ENCODE data around the gene APBA2.

Gene APBA2

GRCh38 chr15:29151484-29151857 is 265.7 kb downstream of the APBA2 start:
- no peak overlapping the region for H2BK120ac ChIP-seq (ENCODE audit: low read depth, low read length)
- no peak overlapping the region for H2BK12ac ChIP-seq (ENCODE audit: low read length)
- H2BK5ac ChIP-seq (ENCODE audit: low read length), result no peak overlapping the region
- H3K4me3 ChIP-seq (ENCODE audit: low read length in 2 of 2), result no peak overlapping the region
- no peak overlapping the region for H3K4ac ChIP-seq (ENCODE audit: low read length)
- no CpG with 5 or more reads among the region's 14 CpGs for WGBS, 2 donors (ENCODE audit: extremely low coverage in 2 of 2, insufficient read length in 2 of 2, insufficient replicate concordance in 1 of 2)
- no peak for DNase-seq (ENCODE audit: low spot score)
- peaks cover 0 to 3% of the 10 kb centered on the region in 2 donors for H3K9me3 ChIP-seq (replicated peaks in 1 of 2; ENCODE audit: control insufficient read depth in 2 of 2, insufficient read depth in 1 of 2, low read depth in 1 of 2, low read length in 2 of 2)
- no peak overlapping the region for H2AK5ac ChIP-seq (ENCODE audit: low read depth, low read length)
- no peak overlapping the region for H3K4me2 ChIP-seq (ENCODE audit: insufficient read depth, low read length, poor library complexity, severe bottlenecking)
- no peaks in the 10 kb centered on the region for H3K27me3 ChIP-seq (ENCODE audit: control insufficient read depth in 3 of 3, insufficient read depth in 3 of 3, low read depth in 1 of 3, low read length in 3 of 3)
- peak overlapping the region; percentile 94 for H3K23ac ChIP-seq (ENCODE audit: low read depth, low read length, poor library complexity)
- peak overlapping the region; percentile 77 for H3K9ac ChIP-seq (ENCODE audit: low read depth, low read length, poor library complexity)
- no peak overlapping the region for H3K27ac ChIP-seq (replicated peaks; ENCODE audit: low read length)
- H3K18ac ChIP-seq (ENCODE audit: low read length), result peak overlapping the region; percentile 87
- no peaks in the 10 kb centered on the region for H3K36me3 ChIP-seq (replicated peaks in 1 of 2; ENCODE audit: control insufficient read depth in 2 of 2, insufficient read depth in 2 of 2, low read length in 2 of 2)
- H3K14ac ChIP-seq (ENCODE audit: low read length), result no peak overlapping the region
- no peaks in the 10 kb centered on the region for H3K4me1 ChIP-seq (ENCODE audit: control insufficient read depth in 2 of 2, insufficient read depth in 1 of 2, low read depth in 1 of 2, low read length in 2 of 2)
- H3K79me1 ChIP-seq (ENCODE audit: low read depth, low read length), result peaks cover 2% of the 10 kb centered on the region
- H4K8ac ChIP-seq (ENCODE audit: low read depth, low read length), result no peak overlapping the region
- H4K91ac ChIP-seq (ENCODE audit: low read depth, low read length, poor library complexity), result peak overlapping the region; percentile 30
- H2AFZ ChIP-seq (ENCODE audit: low read length), result no peak overlapping the region
- H2BK15ac ChIP-seq (ENCODE audit: low read length), result no peak overlapping the region

- Histone ChIP-seq H4K91ac (ENCODE audit: low read depth, low read length, poor library complexity) (no peak overlapping the region), H2BK120ac (ENCODE audit: low read depth, low read length) (no peak overlapping the region), H3K18ac (ENCODE audit: low read length) (no peak overlapping the region), H2BK15ac (ENCODE audit: low read length) (no peak overlapping the region), H2BK5ac (ENCODE audit: low read length) (no peak overlapping the region), H3K4me2 (ENCODE audit: insufficient read depth, low read length, poor library complexity, severe bottlenecking) (no peak overlapping the region), H3K23ac (ENCODE audit: low read depth, low read length, poor library complexity) (no peak overlapping the region), H3K9ac (ENCODE audit: low read depth, low read length, poor library complexity) (no peak overlapping the region), H3K27ac (replicated peaks; ENCODE audit: low read length) (no peak overlapping the region), H2AK5ac (ENCODE audit: low read depth, low read length) (no peak overlapping the region), H2BK12ac (ENCODE audit: low read length) (no peak overlapping the region), H3K14ac (ENCODE audit: low read length) (no peak overlapping the region), H3K36me3 (replicated peaks in 1 of 2; ENCODE audit: control insufficient read depth in 2 of 2, insufficient read depth in 2 of 2, low read length in 2 of 2) (peaks cover 0 to 3% of the 10 kb centered on the region in 2 donors), H3K27me3 (ENCODE audit: control insufficient read depth in 3 of 3, insufficient read depth in 3 of 3, low read depth in 1 of 3, low read length in 3 of 3) (no peaks in the 10 kb centered on the region), H3K4me3 (ENCODE audit: low read length in 2 of 2) (no peak overlapping the region), H3K4me1 (ENCODE audit: control insufficient read depth in 2 of 2, insufficient read depth in 1 of 2, low read depth in 1 of 2, low read length in 2 of 2) (no peaks in the 10 kb centered on the region), H4K8ac (ENCODE audit: low read depth, low read length) (no peak overlapping the region), H2AFZ (ENCODE audit: low read length) (no peak overlapping the region), H3K79me1 (ENCODE audit: low read depth, low read length) (peaks cover 2% of the 10 kb centered on the region), H3K4ac (ENCODE audit: low read length) (no peak overlapping the region), H3K9me3 (replicated peaks in 1 of 2; ENCODE audit: control insufficient read depth in 2 of 2, insufficient read depth in 1 of 2, low read depth in 1 of 2, low read length in 2 of 2) (peaks cover 0 to 8% of the 10 kb centered on the region in 2 donors)
- no peak for DNase-seq (ENCODE audit: low spot score)
- no CpG with 5 or more reads among the region's 14 CpGs for WGBS, 2 donors (ENCODE audit: extremely low coverage in 2 of 2, insufficient read length in 2 of 2, insufficient replicate concordance in 1 of 2)
Measured at GRCh38 chr15:29156521-29156920, 270.7 kb downstream of the APBA2 start.

GRCh38 chr15:29159771-29160455 is 274.1 kb downstream of the APBA2 start:
- peaks cover 0 to 3% of the 10 kb centered on the region in 2 donors for H3K36me3 ChIP-seq (replicated peaks in 1 of 2; ENCODE audit: control insufficient read depth in 2 of 2, insufficient read depth in 2 of 2, low read length in 2 of 2)
- no peak overlapping the region for H3K14ac ChIP-seq (ENCODE audit: low read length)
- no peaks in the 10 kb centered on the region for H3K4me1 ChIP-seq (ENCODE audit: control insufficient read depth in 2 of 2, insufficient read depth in 1 of 2, low read depth in 1 of 2, low read length in 2 of 2)
- H3K4ac ChIP-seq (ENCODE audit: low read length), result no peak overlapping the region
- no peak overlapping the region for H4K91ac ChIP-seq (ENCODE audit: low read depth, low read length, poor library complexity)
- no peak overlapping the region for H4K8ac ChIP-seq (ENCODE audit: low read depth, low read length)
- no peak overlapping the region for H3K4me3 ChIP-seq (ENCODE audit: low read length in 2 of 2)
- H2AFZ ChIP-seq (ENCODE audit: low read length), result no peak overlapping the region
- no peaks in the 10 kb centered on the region for H3K79me1 ChIP-seq (ENCODE audit: low read depth, low read length)
- H2BK5ac ChIP-seq (ENCODE audit: low read length), result no peak overlapping the region
- H2BK12ac ChIP-seq (ENCODE audit: low read length), result no peak overlapping the region
- no CpG with 5 or more reads among the region's 31 CpGs for WGBS, 2 donors (ENCODE audit: extremely low coverage in 2 of 2, insufficient read length in 2 of 2, insufficient replicate concordance in 1 of 2)
- peaks cover 0 to 5% of the 10 kb centered on the region in 2 donors for H3K9me3 ChIP-seq (replicated peaks in 1 of 2; ENCODE audit: control insufficient read depth in 2 of 2, insufficient read depth in 1 of 2, low read depth in 1 of 2, low read length in 2 of 2)
- H3K23ac ChIP-seq (ENCODE audit: low read depth, low read length, poor library complexity), result peak overlapping the region; percentile 65
- no peak overlapping the region for H3K27ac ChIP-seq (replicated peaks; ENCODE audit: low read length)
- no peak overlapping the region for H2AK5ac ChIP-seq (ENCODE audit: low read depth, low read length)
- no peak overlapping the region for H3K9ac ChIP-seq (ENCODE audit: low read depth, low read length, poor library complexity)
- no peak for DNase-seq (ENCODE audit: low spot score)
- no peak overlapping the region for H3K18ac ChIP-seq (ENCODE audit: low read length)
- H2BK120ac ChIP-seq (ENCODE audit: low read depth, low read length), result no peak overlapping the region
- no peaks in the 10 kb centered on the region for H3K27me3 ChIP-seq (ENCODE audit: control insufficient read depth in 3 of 3, insufficient read depth in 3 of 3, low read depth in 1 of 3, low read length in 3 of 3)
- H3K4me2 ChIP-seq (ENCODE audit: insufficient read depth, low read length, poor library complexity, severe bottlenecking), result no peak overlapping the region
- no peak overlapping the region for H2BK15ac ChIP-seq (ENCODE audit: low read length)

- Histone ChIP-seq H4K91ac (ENCODE audit: low read depth, low read length, poor library complexity) (no peak overlapping the region), H2BK12ac (ENCODE audit: low read length) (no peak overlapping the region), H3K18ac (ENCODE audit: low read length) (no peak overlapping the region), H2BK5ac (ENCODE audit: low read length) (no peak overlapping the region), H3K4me1 (ENCODE audit: control insufficient read depth in 2 of 2, insufficient read depth in 1 of 2, low read depth in 1 of 2, low read length in 2 of 2) (no peaks in the 10 kb centered on the region), H3K9ac (ENCODE audit: low read depth, low read length, poor library complexity) (no peak overlapping the region), H3K14ac (ENCODE audit: low read length) (no peak overlapping the region), H3K4me3 (ENCODE audit: low read length in 2 of 2) (no peak overlapping the region), H3K27ac (replicated peaks; ENCODE audit: low read length) (no peak overlapping the region), H3K4ac (ENCODE audit: low read length) (no peak overlapping the region), H3K4me2 (ENCODE audit: insufficient read depth, low read length, poor library complexity, severe bottlenecking) (no peak overlapping the region), H3K36me3 (replicated peaks in 1 of 2; ENCODE audit: control insufficient read depth in 2 of 2, insufficient read depth in 2 of 2, low read length in 2 of 2) (peaks cover 0 to 3% of the 10 kb centered on the region in 2 donors), H2AK5ac (ENCODE audit: low read depth, low read length) (no peak overlapping the region), H2BK15ac (ENCODE audit: low read length) (no peak overlapping the region), H3K9me3 (replicated peaks in 1 of 2; ENCODE audit: control insufficient read depth in 2 of 2, insufficient read depth in 1 of 2, low read depth in 1 of 2, low read length in 2 of 2) (peaks cover 0 to 5% of the 10 kb centered on the region in 2 donors), H3K27me3 (ENCODE audit: control insufficient read depth in 3 of 3, insufficient read depth in 3 of 3, low read depth in 1 of 3, low read length in 3 of 3) (no peaks in the 10 kb centered on the region), H3K79me1 (ENCODE audit: low read depth, low read length) (no peaks in the 10 kb centered on the region), H2AFZ (ENCODE audit: low read length) (no peak overlapping the region), H2BK120ac (ENCODE audit: low read depth, low read length) (no peak overlapping the region), H3K23ac (ENCODE audit: low read depth, low read length, poor library complexity) (no peak overlapping the region), H4K8ac (ENCODE audit: low read depth, low read length) (no peak overlapping the region)
- no peak for DNase-seq (ENCODE audit: low spot score)
- no CpG with 5 or more reads among the region's 5 CpGs for WGBS, 2 donors (ENCODE audit: extremely low coverage in 2 of 2, insufficient read length in 2 of 2, insufficient replicate concordance in 1 of 2)
Measured at GRCh38 chr15:29162411-29162810, 276.6 kb downstream of the APBA2 start.
